Measurements from ENCODE around the gene COL2A1. TPM values are rescaled to one million over a fixed set of nuclear protein-coding genes. Genes with fewer than 3 reads are reported as not detected.

The COL2A1 gene
- total RNA-seq, 1 experiment from 2014 or later: 201 TPM

DNA sequence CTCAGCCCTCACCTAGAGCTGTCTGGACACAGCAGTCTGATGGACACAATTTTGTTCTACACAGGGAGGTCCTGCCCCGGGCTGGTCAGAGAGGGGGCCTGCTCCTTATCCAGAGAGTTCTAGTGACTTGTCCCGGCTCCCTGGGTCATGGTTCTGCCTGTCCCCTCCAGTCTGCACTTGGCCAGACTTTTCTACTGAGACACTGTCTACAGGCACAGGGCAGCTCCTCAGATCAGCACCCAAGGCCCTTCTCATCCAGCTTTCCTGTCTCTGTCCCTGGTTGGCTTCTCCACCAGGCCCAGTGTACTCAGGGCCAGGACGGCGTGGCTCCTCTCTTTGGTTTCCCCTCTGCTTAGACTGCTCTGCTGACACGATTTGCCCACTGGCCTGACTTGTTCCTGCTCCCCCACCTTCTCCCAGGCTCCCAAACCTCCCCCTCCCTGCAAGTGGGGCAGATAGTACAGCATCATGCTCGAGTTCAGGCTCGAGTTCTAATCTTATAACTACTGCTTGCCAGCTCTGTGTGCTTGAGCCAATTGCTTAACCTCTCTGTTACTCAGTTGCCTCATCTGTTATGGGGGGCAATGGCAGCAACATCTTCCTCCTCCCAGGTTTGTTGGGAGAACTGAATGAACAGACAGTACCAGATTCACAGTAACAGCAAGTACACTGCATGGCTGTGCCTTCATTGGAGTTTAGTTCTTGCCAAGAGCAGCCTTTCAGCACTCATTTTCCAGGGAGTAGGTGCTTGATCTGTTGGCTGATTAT is 22.0 kb upstream of the COL2A1 start:
- no peak for DNase-seq
- Histone ChIP-seq H3K27me3 (replicated peaks; ENCODE audit: control insufficient read depth, insufficient read depth, low read length) (no peaks in the 10 kb centered on the region), H3K36me3 (ENCODE audit: control insufficient read depth, insufficient read depth, low read length) (no peaks in the 10 kb centered on the region), H3K9me3 (no peaks in the 10 kb centered on the region), H3K4me3 (ENCODE audit: low read depth, low read length) (no peak overlapping the region), H3K4me1 (peaks cover 96% of the 10 kb centered on the region)
- Mint-ChIP-seq H3K36me3 (ENCODE audit: insufficient read depth, unreplicated experiment) (peaks cover 11% of the 10 kb centered on the region), H3K4me1 (ENCODE audit: low read depth, unreplicated experiment) (peaks cover 52% of the 10 kb centered on the region), H3K4me3 (ENCODE audit: unreplicated experiment) (no peak overlapping the region), H3K9me3 (ENCODE audit: unreplicated experiment) (no peaks in the 10 kb centered on the region), H3K27ac (ENCODE audit: unreplicated experiment) (peak overlapping the region; percentile 35), H3K27me3 (ENCODE audit: insufficient read depth, unreplicated experiment) (no peaks in the 10 kb centered on the region)
- CTCF ChIA-PET: no interaction called here
- intact Hi-C loops (cut with micrococcal nuclease; ENCODE audit: unreplicated experiment): no loop called here
- TF ChIP-seq, protein P1, sequence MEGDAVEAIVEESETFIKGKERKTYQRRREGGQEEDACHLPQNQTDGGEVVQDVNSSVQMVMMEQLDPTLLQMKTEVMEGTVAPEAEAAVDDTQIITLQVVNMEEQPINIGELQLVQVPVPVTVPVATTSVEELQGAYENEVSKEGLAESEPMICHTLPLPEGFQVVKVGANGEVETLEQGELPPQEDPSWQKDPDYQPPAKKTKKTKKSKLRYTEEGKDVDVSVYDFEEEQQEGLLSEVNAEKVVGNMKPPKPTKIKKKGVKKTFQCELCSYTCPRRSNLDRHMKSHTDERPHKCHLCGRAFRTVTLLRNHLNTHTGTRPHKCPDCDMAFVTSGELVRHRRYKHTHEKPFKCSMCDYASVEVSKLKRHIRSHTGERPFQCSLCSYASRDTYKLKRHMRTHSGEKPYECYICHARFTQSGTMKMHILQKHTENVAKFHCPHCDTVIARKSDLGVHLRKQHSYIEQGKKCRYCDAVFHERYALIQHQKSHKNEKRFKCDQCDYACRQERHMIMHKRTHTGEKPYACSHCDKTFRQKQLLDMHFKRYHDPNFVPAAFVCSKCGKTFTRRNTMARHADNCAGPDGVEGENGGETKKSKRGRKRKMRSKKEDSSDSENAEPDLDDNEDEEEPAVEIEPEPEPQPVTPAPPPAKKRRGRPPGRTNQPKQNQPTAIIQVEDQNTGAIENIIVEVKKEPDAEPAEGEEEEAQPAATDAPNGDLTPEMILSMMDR (IDR thresholded peaks at IDR 0.05; ENCODE audit: insufficient read depth in 1 of 2, low read depth in 1 of 2, low read length in 1 of 2, severe bottlenecking in 1 of 2, unreplicated experiment in 1 of 2): no peak
- POLR2A ChIA-PET: no interaction called here
- no TSS peak for BruUV-seq (replicated peaks)

DNA sequence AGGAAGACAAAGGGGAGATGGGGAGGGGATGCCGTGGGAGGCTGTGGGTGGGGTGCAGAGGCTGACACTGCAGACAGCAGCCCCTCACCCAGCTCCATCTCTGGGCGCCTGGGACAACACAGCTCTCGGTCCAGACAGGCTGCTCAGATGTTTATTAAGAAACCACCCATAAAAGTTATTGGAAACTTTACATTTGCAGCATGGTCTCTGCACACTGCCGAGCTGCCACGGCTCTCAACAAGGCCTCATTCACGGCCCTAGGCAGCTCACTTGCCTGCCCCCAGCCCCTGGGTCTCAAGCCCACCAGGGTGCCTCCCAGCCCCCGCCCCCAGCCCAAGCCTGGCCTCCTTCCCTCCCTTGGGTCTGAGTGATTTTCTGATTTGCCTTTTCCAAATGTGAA is 21.0 kb upstream of the COL2A1 start:
- Mint-ChIP-seq H3K9me3 (ENCODE audit: unreplicated experiment) (no peaks in the 10 kb centered on the region), H3K27me3 (ENCODE audit: insufficient read depth, unreplicated experiment) (no peaks in the 10 kb centered on the region), H3K4me3 (ENCODE audit: unreplicated experiment) (no peak overlapping the region), H3K36me3 (ENCODE audit: insufficient read depth, unreplicated experiment) (peaks cover 11% of the 10 kb centered on the region), H3K27ac (ENCODE audit: unreplicated experiment) (peak overlapping the region; percentile 88), H3K4me1 (ENCODE audit: low read depth, unreplicated experiment) (peaks cover 56% of the 10 kb centered on the region)
- H3K27me3 ChIP-seq (replicated peaks; ENCODE audit: control insufficient read depth, insufficient read depth, low read length): no peaks in the 10 kb centered on the region
- H3K36me3 ChIP-seq (ENCODE audit: control insufficient read depth, insufficient read depth, low read length): no peaks in the 10 kb centered on the region
- no peak overlapping the region for H3K4me3 ChIP-seq (ENCODE audit: low read depth, low read length)
- no TSS peak for BruUV-seq (replicated peaks)
- POLR2A ChIA-PET: no interaction called here
- TF ChIP-seq, protein P1 (IDR thresholded peaks at IDR 0.05; ENCODE audit: insufficient read depth in 1 of 2, low read depth in 1 of 2, low read length in 1 of 2, severe bottlenecking in 1 of 2, unreplicated experiment in 1 of 2): no peak
- CTCF ChIA-PET: no interaction called here
- intact Hi-C loops (cut with micrococcal nuclease; ENCODE audit: unreplicated experiment): no loop called here
- H3K9me3 ChIP-seq: no peaks in the 10 kb centered on the region
- peaks cover 94% of the 10 kb centered on the region for H3K4me1 ChIP-seq
- no peak for DNase-seq

DNA sequence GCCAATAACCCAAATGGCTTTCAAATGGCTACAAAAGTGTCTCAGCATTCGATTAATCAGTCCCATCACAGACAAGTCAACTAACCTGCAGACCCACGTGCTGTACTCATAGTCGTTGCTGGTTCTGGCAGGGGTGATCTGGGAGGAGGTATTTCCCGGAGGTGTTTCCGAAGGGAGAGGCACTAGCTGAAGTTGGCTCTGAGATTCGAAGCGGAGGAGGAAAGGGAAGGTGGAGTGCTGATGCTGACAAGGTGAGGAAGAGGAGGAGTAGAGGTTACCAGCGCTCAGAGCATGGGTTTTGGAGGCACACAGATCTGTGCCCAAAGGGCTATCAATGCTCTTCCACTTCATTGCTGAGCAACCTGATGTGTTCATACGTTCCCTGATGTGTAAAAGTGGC is 20.5 kb upstream of the COL2A1 start:
- Histone ChIP-seq H3K36me3 (ENCODE audit: control insufficient read depth, insufficient read depth, low read length) (no peaks in the 10 kb centered on the region), H3K4me3 (ENCODE audit: low read depth, low read length) (no peak overlapping the region), H3K27me3 (replicated peaks; ENCODE audit: control insufficient read depth, insufficient read depth, low read length) (no peaks in the 10 kb centered on the region), H3K4me1 (peaks cover 88% of the 10 kb centered on the region), H3K9me3 (no peaks in the 10 kb centered on the region)
- TF ChIP-seq, protein P1 (IDR thresholded peaks at IDR 0.05; ENCODE audit: insufficient read depth in 1 of 2, low read depth in 1 of 2, low read length in 1 of 2, severe bottlenecking in 1 of 2, unreplicated experiment in 1 of 2): no peak
- H3K27ac Mint-ChIP-seq (ENCODE audit: unreplicated experiment): peak overlapping the region; percentile 88
- DNase-seq: no peak
- H3K36me3 Mint-ChIP-seq (ENCODE audit: insufficient read depth, unreplicated experiment): peaks cover 11% of the 10 kb centered on the region
- H3K4me1 Mint-ChIP-seq (ENCODE audit: low read depth, unreplicated experiment): peaks cover 56% of the 10 kb centered on the region
- intact Hi-C loops (cut with micrococcal nuclease; ENCODE audit: unreplicated experiment): no loop called here
- ChIA-PET POLR2A (no interaction called here), CTCF (no interaction called here)
- H3K27me3 Mint-ChIP-seq (ENCODE audit: insufficient read depth, unreplicated experiment): no peaks in the 10 kb centered on the region
- no TSS peak for BruUV-seq (replicated peaks)
- H3K9me3 Mint-ChIP-seq (ENCODE audit: unreplicated experiment): no peaks in the 10 kb centered on the region
- H3K4me3 Mint-ChIP-seq (ENCODE audit: unreplicated experiment): no peak overlapping the region
